ENCODE results near the gene ME1. TPM values are rescaled to one million over a fixed set of nuclear protein-coding genes. Genes with fewer than 3 reads are reported as not detected.

The ME1 gene
- total and polyA plus RNA-seq, 2 of the 13 experiments (the other 11 are each of a cell fraction or from before 2014, with no cell fraction given) = not detected

- H3K4me3 ChIP-seq (replicated peaks in 1 of 3; ENCODE audit: insufficient read depth in 1 of 3, low read depth in 2 of 3, low read length in 3 of 3) = no peak overlapping the region
- intact Hi-C loops (cut with micrococcal nuclease; ENCODE audit: unreplicated experiment) (no loop called here), in situ Hi-C loops (cut with HindIII; ENCODE audit: extremely low pct_ligation_motif_present, low pct_unique_long_range_greater_than_20kb) (no loop called here)
- BruUV-seq (replicated peaks) = no TSS peak
- no peak overlapping the region for H3K27ac ChIP-seq (ENCODE audit: extremely low read length, insufficient read depth, low read length)
- POLR2A ChIA-PET = no interaction called here
- H4K20me1 ChIP-seq (ENCODE audit: insufficient read depth, low read length) = no peaks in the 10 kb centered on the region
- DNase-seq (ENCODE audit: low spot score) (no peak), ATAC-seq (no peak), FAIRE-seq (no peak)
- no peak overlapping the region for H3K4me2 ChIP-seq (ENCODE audit: low read depth, low read length)
- H2AFZ ChIP-seq (ENCODE audit: low read length) = no peak overlapping the region
- H3K9ac ChIP-seq (ENCODE audit: insufficient read depth, low read depth, low read length) = no peak overlapping the region
- H3K4me1 ChIP-seq (ENCODE audit: insufficient read depth, low read length) = no peaks in the 10 kb centered on the region
- no peaks in the 10 kb centered on the region for H3K27me3 ChIP-seq (ENCODE audit: control insufficient read depth in 1 of 2, insufficient read depth in 2 of 2, low read length in 2 of 2)
- no peaks in the 10 kb centered on the region for H3K9me3 ChIP-seq (ENCODE audit: low read length)
- H3K79me2 ChIP-seq (ENCODE audit: insufficient read depth, low read length) = no peaks in the 10 kb centered on the region
- 94% methylated on average over 1 of the region's 1 CpG for WGBS (ENCODE audit: low lambda C conversion rate)
- peaks cover 6 to 86% of the 10 kb centered on the region in 2 experiments for H3K36me3 ChIP-seq (replicated peaks in 1 of 2; ENCODE audit: control insufficient read depth in 1 of 2, insufficient read depth in 2 of 2, low read length in 2 of 2)
- CTCF ChIA-PET (ENCODE audit: low intra/inter-chr PET ratio, low total read pairs) = no interaction called here
- no peak for TF ChIP-seq ZNF619 (CRISPR knock-in tag; IDR thresholded peaks at IDR 0.05)
- no peak for TF ChIP-seq ZNF136 (CRISPR knock-in tag; IDR thresholded peaks at IDR 0.05; ENCODE audit: low read depth)
- no peak for TF ChIP-seq STAG1 (CRISPR knock-in tag; IDR thresholded peaks at IDR 0.05)
- TF ChIP-seq ZNF546 (CRISPR knock-in tag; conservative IDR thresholded peaks at IDR 0.05) = no peak
- TF ChIP-seq KAT8 (CRISPR knock-in tag; IDR thresholded peaks at IDR 0.05) = no peak
- TF ChIP-seq E2F5 (CRISPR knock-in tag; conservative IDR thresholded peaks at IDR 0.05) = no peak
- no peak for TF ChIP-seq ZNF207 (IDR thresholded peaks at IDR 0.05; ENCODE audit: borderline replicate concordance)
- no peak for TF ChIP-seq MYC (CRISPR knock-in tag; IDR thresholded peaks at IDR 0.05; ENCODE audit: borderline replicate concordance)
- TF ChIP-seq MLX (CRISPR knock-in tag; IDR thresholded peaks at IDR 0.05) = no peak
- no peak for TF ChIP-seq MYNN (CRISPR knock-in tag; IDR thresholded peaks at IDR 0.05; ENCODE audit: low read depth)
Observed at GRCh38 chr6:83169511-83169910, 261.3 kb downstream of the ME1 start.
